ENCODE results near the gene LTB. TPM values are rescaled to one million over a fixed set of nuclear protein-coding genes. Genes with fewer than 3 reads are reported as not detected.

LTB gene
- total RNA-seq, 3 donors from 2014 or later = 0.96 to 1.0 TPM; not detected in 1

- peaks cover 38% of the 10 kb centered on the region for H3K36me3 ChIP-seq
Observed at GRCh38 chr6:31627690-31628287, 45.6 kb upstream of the LTB start.

GRCh38 chr6:31626952-31627351, 44.7 kb upstream of the LTB start:
- DNase-seq (ENCODE audit: low spot score in 2 of 2) = no peak
- Histone ChIP-seq H3K36me3 (peaks cover 38% of the 10 kb centered on the region), H3K4me3 (no peak overlapping the region), H3K27me3 (no peaks in the 10 kb centered on the region), H3K9me3 (no peaks in the 10 kb centered on the region), H3K27ac (no peak overlapping the region), H3K4me1 (peaks cover 6% of the 10 kb centered on the region in 2 donors)
- intact Hi-C loops (cut with DNase I; ENCODE audit: low total_unique reads) = no loop called here
- TF ChIP-seq CTCF (IDR thresholded peaks at IDR 0.05) (no peak), POLR2AphosphoS5 (IDR thresholded peaks at IDR 0.05) (no peak), POLR2A (IDR thresholded peaks at IDR 0.05) (no peak)

More at GRCh38 chr6:31627690-31628287, 45.6 kb upstream of the LTB start:
- DNase-seq (ENCODE audit: low spot score in 2 of 2) = no peak
- no peak overlapping the region for H3K27ac ChIP-seq
- TF ChIP-seq CTCF (IDR thresholded peaks at IDR 0.05) (no peak), POLR2AphosphoS5 (IDR thresholded peaks at IDR 0.05) (no peak), POLR2A (IDR thresholded peaks at IDR 0.05) (no peak)
- H3K9me3 ChIP-seq = no peaks in the 10 kb centered on the region
- H3K4me1 ChIP-seq = peaks cover 0 to 4% of the 10 kb centered on the region in 2 donors
- intact Hi-C loops (cut with DNase I; ENCODE audit: low total_unique reads) = no loop called here
- no peak overlapping the region for H3K4me3 ChIP-seq
- H3K27me3 ChIP-seq = no peaks in the 10 kb centered on the region

GRCh38 chr6:31624070-31624469, 41.8 kb upstream of the LTB start:
- H3K4me3 ChIP-seq = no peak overlapping the region
- no peaks in the 10 kb centered on the region for H3K9me3 ChIP-seq
- intact Hi-C loops (cut with DNase I; ENCODE audit: low total_unique reads) = no loop called here
- TF ChIP-seq CTCF (IDR thresholded peaks at IDR 0.05) (no peak), POLR2A (IDR thresholded peaks at IDR 0.05) (no peak), POLR2AphosphoS5 (IDR thresholded peaks at IDR 0.05) (no peak)
- H3K36me3 ChIP-seq = peaks cover 30% of the 10 kb centered on the region
- peaks cover 8 to 10% of the 10 kb centered on the region in 2 donors for H3K4me1 ChIP-seq
- no peaks in the 10 kb centered on the region for H3K27me3 ChIP-seq
- DNase-seq (ENCODE audit: low spot score in 2 of 2) = no peak
- no peak overlapping the region for H3K27ac ChIP-seq

GRCh38 chr6:31622684-31623091, 40.5 kb upstream of the LTB start:
- peak in 1 of 3 donors; percentile 23 for TF ChIP-seq POLR2AphosphoS5 (IDR thresholded peaks at IDR 0.05)
- TF ChIP-seq CTCF (IDR thresholded peaks at IDR 0.05) = no peak
- H3K4me3 ChIP-seq = peak overlapping the region in 2 of 3 donors; percentile 79 to 93
- H3K9me3 ChIP-seq = no peaks in the 10 kb centered on the region
- intact Hi-C loops (cut with DNase I; ENCODE audit: low total_unique reads) = no loop called here
- H3K36me3 ChIP-seq = peaks cover 22% of the 10 kb centered on the region
- no peaks in the 10 kb centered on the region for H3K27me3 ChIP-seq
- peak; percentile 74 to 76 for DNase-seq (ENCODE audit: low spot score in 2 of 2)
- peak overlapping the region; percentile 99 for H3K27ac ChIP-seq
- peaks cover 8 to 10% of the 10 kb centered on the region in 2 donors for H3K4me1 ChIP-seq

- Histone ChIP-seq H3K27me3 (no peaks in the 10 kb centered on the region), H3K27ac (peak overlapping the region; percentile 99), H3K4me1 (peaks cover 8 to 10% of the 10 kb centered on the region in 2 donors), H3K9me3 (no peaks in the 10 kb centered on the region), H3K4me3 (peak overlapping the region; percentile 79 to 93 (median 89)), H3K36me3 (peaks cover 16% of the 10 kb centered on the region)
- DNase-seq (ENCODE audit: low spot score in 2 of 2) = no peak
- intact Hi-C loops (cut with DNase I; ENCODE audit: low total_unique reads) = no loop called here
- TF ChIP-seq POLR2A (IDR thresholded peaks at IDR 0.05) (no peak), POLR2AphosphoS5 (IDR thresholded peaks at IDR 0.05) (no peak), CTCF (IDR thresholded peaks at IDR 0.05) (no peak)
Observed at GRCh38 chr6:31621991-31622390, 39.8 kb upstream of the LTB start.
